ENCODE data around the gene LCOR.
A peak's percentile ranks its signal among the peaks of the same experiment; 100 is the strongest.
"Not testable (repeated sequence)": the region's sequence is repeated elsewhere in the genome, so short reads cannot be mapped to it uniquely, and the experiment has no call there.

LCOR gene

DNA sequence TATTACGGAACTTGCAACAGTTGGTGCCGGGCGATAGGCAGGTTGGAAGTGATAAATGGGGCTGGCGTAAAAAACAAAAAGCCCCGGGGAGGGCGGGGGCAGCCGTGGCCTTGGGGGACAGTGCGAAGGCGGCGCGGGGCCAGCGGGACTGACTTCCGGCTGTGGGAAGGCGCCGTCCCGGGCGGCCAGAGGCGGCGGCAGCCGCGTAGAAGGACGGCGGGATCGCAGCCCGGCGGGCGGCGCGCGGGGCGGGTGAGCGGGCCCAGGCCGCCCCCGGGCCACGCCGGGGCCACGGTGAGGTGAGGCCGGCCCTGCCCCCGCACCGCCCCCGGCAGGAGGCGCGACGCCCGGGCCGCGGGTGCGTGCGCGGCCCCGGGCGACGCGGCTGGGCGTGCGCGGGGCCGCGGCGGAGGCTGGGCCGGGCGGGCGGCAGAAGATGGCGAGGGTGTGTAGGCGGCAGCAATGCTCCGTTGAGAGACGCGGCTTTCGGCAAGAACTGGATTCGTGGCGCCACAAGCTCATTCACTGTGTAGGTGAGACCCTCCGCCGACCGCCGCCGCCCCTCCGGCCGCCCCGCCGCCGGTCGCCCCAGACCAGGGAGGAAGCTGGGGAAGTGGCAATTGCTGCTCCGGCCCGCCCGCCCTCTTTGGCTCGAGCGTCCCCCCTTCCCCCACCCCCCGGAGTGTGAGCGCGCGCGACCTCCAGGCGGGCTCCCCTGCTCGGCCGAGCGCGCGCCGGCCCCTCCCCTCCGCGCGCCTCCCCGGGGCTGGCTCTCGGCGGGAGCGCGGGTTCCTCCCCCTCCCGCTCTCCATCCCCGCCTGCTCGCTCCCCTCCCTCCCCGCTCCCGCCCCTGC, at the start of gene LCOR:
TSS of gene LCOR (plus strand) at position 432 of the 854 bp plus-strand sequence. CDS start 116,760 bp downstream, outside the sequence.
- peak in 55 of 56 donors; percentile 32 to 96 (median 86) for DNase-seq

DNA sequence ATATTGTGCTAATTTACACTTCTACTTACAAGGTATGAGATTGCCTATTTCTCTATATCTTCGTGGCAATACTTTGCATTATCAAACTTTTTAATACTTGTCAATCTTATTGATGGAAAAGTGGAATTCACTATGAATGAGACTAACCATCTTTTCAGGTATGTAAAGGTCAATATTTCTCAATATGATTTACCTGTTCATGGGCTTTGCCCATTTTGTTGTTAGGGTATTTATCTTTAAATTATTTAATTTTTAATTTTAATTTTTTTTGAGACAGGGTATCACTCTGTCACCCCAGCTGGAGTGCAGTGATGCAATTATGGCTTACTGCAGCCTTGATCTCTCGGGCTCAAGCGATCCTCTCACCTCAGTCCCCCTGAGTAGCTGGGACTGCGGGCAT, 47.8 kb upstream of the LCOR start:
- no peak for DNase-seq

DNA sequence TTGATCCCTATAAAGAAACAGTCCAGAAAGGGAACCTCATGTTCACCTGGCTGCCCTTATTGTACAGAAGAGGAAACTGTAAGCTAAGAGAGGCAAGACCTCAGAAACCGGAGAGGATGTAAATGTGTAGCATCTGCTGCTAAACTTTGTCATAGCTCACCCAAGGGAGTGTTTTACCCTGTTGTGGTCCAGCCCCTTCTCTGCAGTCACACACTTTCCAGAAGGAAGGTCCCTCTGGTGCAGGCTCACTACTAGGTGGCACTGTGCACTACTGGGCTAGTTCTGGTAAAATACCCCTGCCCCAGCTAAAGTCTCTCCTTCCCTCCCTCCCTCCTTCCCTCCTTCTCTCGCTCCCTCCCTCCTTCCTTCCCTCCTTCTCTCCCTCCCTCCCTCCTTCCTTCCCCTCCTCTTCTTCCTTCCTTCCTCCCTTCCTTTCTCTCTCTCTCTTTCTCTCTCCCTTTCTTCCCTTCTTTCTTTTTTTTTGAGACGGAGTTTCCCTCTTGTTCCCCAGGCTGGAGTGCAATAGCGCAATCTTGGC, 42.5 kb upstream of the LCOR start:
- peak in 4 of 56 donors; percentile 2 to 27 (median 16) for DNase-seq

DNA sequence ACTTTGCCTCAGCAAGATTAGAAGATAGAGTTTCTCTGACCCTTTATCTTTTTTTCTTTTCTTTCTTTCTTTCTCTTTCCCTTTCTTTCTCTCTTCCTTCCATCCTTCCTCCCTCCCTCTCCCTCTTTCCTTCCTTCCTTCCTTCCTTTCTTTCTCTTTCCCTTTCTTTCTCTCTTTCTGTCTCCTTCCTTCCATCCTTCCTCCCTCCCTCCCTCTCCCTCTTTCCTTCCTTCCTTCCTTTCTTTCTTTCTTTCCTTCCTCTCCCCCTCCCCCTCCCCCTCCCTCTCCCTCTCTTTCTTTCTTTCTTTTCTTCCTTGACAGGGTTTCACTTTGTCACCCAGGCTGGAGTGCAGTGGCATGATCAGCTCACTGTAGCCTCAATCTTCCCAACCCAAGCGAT, 40.2 kb upstream of the LCOR start:
- no peak for DNase-seq

- DNase-seq: no peak
Observed at GRCh38 chr10:96794836-96795733, 37.0 kb upstream of the LCOR start.

DNA sequence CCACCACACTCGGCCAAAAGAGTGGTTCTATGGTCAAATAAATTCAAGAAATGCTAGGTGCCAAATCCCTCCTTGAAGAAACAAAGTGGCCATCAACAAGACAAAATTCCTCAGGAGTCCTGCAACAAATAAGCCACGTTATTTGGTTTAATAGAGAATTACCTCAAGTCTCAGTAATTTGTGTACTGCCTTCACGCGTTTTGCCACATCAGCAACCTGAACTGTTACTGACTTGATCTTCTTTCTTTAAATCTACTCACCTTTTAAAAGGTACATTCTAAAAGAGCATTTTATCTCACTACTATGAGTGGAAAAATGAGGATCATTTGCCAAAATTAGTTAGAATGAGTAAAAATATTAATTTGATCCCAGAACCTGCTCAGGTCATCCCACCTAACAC, 34.6 kb upstream of the LCOR start:
- no peak for DNase-seq

DNA sequence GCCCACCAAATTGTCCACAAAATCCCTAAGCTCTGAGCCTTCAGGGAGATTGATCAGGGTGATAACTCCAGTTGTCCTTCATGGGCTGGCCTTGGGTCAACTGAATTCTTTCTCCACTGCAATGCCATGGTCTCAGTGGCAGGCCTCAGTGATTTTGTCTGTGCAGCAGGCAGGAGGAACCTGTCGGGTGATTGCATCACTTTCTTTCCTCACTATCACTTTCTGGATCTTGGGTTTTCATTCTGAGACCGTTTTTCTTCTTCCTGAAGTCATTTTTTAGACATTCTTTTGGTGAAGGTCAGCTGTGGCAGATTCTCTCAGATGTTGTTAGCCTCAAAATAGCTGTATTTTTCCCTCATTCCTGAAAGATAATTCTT, 28.8 kb upstream of the LCOR start:
- DNase-seq: no peak

- no peak for DNase-seq
Observed at GRCh38 chr10:96814264-96814663, 17.8 kb upstream of the LCOR start.

DNA sequence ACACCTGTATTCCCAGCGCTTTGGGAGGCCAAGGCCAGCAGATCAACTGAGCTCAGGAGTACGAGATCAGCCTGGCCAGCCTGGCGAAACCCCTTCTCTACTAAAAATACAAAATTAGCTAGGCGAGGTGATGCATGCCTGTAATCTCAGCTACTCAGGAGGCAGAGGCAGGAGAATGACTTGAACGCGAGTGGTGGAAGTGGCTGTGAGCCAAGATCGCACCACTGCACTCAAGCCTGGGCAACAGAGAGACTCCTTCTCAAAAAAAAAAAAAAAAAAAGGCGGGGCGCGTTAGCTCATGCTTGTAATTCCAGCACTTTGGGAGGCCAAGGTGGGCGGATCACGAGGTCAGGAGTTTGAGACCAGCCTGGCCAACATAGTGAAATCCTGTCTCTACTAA, 13.1 kb upstream of the LCOR start:
- not testable (repeated sequence) for DNase-seq

DNA sequence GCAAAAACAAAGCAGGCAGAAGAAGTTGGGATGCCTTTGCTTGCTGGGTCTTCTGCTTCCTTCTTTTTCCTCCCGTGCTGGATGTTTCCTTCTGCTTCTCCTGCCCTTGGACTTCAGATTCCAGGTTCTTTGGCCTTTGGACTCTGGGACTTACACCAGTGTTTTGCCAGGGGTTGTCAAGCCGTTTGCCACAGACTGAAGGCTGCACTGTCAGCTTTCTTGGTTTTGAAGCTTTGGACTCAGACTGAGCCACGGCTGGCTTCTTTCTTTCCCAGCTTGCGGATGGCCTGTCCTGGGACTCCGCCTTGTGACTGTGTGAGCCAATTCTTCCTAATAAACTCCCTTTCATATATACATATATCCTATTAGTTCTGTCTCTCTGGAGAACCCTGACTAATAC, 11.3 kb upstream of the LCOR start:
- no peak for DNase-seq

- DNase-seq: no peak
Observed at GRCh38 chr10:96826438-96826837, 5.7 kb upstream of the LCOR start.

- DNase-seq: no peak
Observed at GRCh38 chr10:96828609-96829008, 3.5 kb upstream of the LCOR start.

DNA sequence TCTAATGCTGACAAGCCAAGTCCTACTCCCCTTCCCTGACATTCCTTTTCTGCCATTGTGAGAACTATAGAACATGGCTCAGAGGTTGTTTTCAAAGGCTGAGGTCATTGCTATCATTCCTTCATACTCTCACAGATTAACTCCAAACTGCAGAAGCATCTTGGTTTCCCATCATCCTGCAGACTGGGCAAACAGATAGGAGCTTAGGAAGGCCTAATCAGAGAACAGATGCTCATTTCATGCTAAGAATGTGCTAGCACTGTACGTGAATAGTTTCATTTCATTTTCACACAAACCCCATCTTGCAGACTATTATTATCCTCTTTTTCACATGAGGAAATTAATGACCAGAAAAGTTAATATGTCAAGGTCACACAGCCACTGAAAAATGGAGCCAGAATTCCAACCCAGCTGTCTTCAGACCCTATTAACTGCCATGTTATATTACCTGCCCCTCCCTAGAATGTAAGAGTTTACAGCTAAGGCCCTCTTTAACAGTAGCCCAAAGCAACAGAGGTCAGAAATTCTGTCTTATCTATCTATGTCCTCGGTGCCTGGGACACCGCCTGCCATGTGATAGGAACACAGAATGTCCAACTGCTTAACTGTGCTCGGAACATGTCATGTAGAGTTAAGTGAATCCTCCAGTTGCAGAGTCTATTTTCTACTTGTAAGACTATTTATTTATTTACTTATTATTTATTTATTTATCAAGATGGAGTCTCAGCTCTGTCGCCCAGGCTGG, 2.9 kb upstream of the LCOR start:
- no peak for DNase-seq

DNA sequence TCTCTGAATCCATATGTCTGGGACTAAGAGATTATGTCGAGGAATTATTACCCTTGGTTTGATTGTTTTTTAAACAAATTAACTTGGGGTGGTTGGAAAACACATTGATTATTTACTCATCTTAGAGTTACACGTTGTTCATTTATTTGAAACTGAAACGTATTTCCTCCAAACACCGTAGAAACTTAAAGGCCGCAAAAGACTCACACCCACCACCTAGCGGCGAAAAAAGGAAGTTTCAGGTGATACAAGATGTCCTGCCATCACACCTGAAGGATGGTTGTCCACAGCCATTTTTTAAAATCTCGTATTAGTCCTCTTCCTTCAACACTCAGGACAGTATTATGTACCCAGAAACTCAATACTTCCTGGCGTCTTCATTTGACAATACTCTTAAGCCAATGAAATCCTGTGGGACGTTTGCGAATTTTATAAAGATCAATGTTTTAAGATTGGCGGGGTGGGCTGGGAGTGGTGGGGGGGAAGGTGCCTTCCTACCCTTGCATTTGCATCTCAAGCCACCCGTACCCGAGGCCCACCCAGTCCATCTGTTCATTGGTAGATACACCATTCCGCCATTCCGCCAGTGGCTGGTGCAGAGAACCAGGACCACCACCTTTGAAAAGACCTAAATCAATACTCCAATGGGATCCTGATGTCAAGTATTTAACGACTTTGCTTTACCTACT, 1.4 kb upstream of the LCOR start:
- DNase-seq: peak in 31 of 56 donors; percentile 1 to 64 (median 15)

GRCh38 chr10:96831200-96831866, 765 bp upstream of the LCOR start:
- no peak for DNase-seq

- peak in 52 of 56 donors; percentile 30 to 96 (median 86) for DNase-seq
Observed at GRCh38 chr10:96832721-96833219, 672 bp downstream of the LCOR start.

DNA sequence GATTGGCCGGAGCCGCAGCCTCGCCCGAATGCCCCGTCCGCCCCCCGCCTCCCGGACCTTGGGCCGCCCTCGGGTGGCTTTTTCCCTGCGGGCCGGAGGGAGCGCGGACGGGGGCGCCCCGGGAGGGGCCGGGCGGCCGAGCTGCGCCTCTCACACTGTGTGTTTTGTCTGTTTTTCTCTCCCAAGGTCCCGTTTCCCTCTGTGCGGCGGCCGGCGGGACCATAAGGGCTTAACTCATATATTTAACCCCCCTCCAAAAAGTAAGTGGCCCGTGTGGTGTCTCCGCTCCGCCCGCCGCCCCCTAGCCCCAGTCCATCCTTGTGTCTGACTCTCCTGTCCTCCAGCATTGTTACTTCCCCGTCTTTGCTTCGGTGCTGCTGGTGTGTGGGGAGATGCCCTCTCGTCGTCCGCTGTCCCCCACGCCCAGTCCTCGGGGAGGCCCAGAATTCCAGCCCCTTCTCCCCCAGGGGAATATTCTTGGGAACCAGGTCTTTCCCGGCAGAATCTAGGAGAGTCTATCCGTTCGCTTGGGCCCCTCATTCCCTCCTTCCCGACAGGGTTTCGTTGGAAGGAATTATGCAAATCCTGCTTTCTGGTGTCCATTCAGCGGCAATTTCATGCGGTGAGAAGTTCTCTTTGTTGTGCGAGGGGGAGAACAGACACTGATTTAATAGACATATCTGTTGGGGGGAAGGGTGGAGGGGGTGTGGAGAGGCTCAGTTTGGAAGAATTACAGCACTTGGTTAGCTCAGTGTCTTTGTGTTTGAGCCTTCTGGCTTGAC, 1.3 kb downstream of the LCOR start:
- peak in 33 of 56 donors; percentile 5 to 51 (median 30) for DNase-seq

- no peak for DNase-seq
Observed at GRCh38 chr10:96834120-96834519, 2.0 kb downstream of the LCOR start.

DNA sequence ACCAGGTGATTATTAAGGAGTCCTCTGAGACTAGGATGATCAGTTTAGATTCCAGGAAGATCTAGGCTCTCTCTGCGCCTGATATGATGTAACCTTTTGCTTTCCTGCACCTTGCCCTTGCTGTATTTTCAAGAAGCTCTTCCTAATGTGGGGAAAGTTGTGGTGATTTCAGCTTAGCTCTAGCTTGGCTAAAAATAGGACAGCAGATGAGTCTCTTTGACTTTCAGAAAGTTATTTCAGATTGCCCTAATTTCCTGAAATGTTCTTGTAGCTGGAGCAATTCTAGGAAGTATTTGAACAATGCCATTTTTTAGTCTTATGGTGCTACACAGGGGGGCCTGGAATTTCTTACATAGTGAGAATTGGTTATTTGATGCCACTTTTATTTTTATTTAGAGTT, 3.8 kb downstream of the LCOR start:
- no peak for DNase-seq

Measured in nucleus accumbens (tissue), 56 donors.